ENCODE measurements around the gene DBP.
"Not testable (repeated sequence)": the region's sequence is repeated elsewhere in the genome, so short reads cannot be mapped to it uniquely, and the experiment has no call there.

The DBP gene

DNA sequence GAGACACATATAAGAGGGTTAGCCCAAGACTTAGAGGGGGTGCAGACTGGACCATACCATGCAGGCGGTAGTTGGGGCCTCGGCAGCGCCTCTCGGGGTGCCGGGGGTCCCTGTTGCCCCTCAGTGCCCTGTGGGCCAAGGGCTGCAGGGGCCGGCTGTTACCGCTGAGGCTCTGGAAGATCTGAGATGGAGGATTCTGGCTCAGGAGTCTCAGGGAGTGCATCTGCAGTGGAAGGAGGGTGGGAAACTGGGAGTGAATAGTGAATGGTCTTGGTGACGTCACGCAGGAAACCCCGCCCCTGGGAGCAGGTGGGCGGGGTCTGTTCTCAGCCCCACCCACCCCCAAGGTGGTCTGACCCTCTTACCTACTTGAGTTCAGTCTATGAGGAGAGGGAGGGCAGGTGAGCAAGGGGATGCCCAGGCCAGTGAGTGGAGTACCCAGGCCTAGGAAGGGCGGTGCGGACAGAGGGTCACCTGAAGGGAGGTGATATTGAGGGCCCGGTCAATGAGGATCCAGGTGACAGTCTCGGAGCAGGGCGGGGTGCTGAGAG lies 1.7 kb upstream of the DBP start:
- no peak for DNase-seq

GRCh38 chr19:48637948-48638830 lies 1.0 kb upstream of the DBP start:
- peak; percentile 74 for DNase-seq

- DNase-seq = peak; percentile 99
Observed at GRCh38 chr19:48637449-48637947, 319 bp upstream of the DBP start.

- DNase-seq = no peak
Observed at GRCh38 chr19:48635966-48636858, 967 bp downstream of the DBP start.

DNA sequence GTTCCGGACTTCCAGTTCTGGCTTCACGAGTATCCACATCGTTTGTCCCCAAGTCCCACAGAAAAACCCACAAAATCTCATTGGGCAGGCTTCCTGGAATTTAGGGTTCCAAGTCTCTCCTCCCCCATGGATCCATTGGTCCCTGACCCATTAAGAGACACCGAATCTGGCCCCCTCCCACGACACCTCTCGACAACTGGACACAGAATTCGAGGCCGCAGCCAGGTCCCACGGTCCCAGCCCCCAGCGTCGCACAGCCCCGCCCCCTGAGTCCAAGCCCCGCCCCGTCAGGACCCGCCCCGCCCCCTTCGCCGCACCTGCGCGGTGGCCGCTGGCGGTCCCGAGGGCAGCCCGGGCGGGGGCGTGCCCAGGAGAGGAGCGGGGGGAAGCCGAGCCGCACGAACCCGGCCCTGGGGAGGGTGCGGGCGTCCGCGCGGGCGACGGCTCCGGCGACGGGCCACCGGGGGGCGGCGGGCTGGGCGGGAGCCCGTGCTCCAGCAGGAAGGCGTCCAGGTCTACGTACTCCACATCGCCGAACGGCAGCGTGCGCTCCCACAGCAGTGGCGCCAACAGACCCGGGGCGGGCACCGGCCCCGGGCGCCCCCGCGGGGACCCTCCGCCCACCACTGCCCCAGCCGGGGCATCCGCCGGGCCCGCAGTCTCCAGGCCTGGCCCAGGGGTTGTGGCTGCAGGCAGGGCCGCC lies 1.8 kb downstream of the DBP start:
- DNase-seq = peak; percentile 76

- DNase-seq = peak; percentile 94
Observed at GRCh38 chr19:48634424-48635262, 2.5 kb downstream of the DBP start.

DNA sequence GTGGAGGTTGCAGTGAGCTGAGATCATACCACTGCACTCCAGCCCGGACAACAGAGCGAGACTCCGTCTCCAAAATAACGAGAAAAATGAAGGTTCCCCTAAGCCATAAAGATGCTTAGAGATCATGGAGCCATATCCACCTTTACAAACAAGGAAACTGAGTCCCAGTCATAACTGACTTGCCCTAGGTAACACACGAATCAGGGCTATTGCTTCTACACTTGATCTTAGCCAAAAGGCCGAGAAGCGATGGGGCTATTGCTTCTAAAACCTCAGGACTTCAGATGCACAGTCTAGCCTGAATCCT lies 3.2 kb downstream of the DBP start:
- no peak for DNase-seq

GRCh38 chr19:48633148-48634035 lies 3.8 kb downstream of the DBP start:
- DNase-seq = no peak

GRCh38 chr19:48632692-48633147 lies 4.5 kb downstream of the DBP start:
- no peak for DNase-seq

GRCh38 chr19:48632286-48632685 lies 4.9 kb downstream of the DBP start:
- DNase-seq = not testable (repeated sequence)

DNA sequence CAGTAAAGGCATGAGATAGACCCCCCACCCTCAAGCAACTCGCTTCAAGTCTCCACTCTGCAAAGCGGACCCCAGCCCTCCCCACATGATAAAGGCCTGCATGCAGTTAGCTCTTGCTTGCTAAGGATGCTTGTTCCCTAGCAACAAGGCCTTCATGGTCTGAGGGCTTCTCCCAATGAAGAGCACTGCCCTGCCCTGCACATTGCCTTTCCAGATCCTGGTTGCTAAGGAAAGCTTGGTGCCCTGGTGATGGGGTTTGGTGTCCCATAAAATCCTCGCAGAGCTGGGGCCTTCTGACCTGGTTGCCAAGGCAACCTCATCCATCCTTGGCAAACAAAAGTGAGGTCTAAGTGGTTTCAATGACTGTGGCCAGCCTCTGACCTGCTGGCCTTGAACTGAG lies 6.0 kb downstream of the DBP start:
- no peak for DNase-seq

DNA sequence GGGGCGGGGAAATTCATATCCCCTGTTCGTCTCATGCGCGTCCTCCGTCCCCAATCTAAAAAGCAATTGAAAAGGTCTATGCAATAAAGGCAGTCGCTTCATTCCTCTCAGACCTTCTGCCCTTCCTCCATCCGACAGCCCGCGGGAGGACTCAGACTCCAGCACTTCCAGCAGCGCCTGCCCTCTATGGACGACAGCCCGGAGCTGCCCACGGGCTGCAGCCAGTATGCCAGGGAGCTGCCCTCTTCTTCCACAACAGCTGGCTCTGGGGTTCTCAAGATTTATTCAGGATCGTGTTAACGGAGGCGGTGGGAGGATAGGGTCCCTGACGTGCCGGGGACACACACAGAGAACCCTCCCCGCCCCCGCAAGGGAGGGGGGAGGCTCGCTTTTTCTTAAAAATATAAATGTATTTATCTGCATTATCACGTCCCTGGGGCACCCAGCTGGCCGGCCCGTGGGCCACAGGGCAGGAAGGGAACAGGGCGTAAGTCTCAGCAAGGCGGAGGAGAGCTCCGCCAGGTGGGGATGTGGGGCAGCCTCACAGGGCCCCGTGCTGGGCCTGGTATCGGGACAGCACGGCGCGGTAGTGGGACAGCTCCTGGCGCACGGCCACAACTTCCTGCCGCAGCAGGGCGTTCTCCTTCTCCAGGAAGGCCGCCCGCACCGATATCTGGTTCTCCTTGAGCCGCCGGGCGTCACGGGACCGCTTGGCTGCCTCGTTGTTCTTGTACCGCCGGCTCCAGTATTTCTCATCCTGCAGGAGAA lies 6.7 kb downstream of the DBP start:
- DNase-seq = no peak

GRCh38 chr19:48629599-48630295 lies 7.4 kb downstream of the DBP start:
- DNase-seq = no peak

DNA sequence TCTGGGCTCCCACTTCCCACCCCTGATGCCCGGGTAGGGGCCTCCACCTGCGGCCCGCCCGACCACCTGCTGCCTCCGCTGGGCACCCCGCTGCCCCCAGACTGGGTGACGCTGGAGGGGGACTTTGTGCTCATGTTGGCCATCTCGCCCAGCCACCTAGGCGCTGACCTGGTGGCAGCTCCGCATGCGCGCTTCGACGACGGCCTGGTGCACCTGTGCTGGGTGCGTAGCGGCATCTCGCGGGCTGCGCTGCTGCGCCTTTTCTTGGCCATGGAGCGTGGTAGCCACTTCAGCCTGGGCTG lies 7.9 kb downstream of the DBP start:
- DNase-seq = no peak

- DNase-seq = no peak
Observed at GRCh38 chr19:48628486-48629296, 8.5 kb downstream of the DBP start.

DNA sequence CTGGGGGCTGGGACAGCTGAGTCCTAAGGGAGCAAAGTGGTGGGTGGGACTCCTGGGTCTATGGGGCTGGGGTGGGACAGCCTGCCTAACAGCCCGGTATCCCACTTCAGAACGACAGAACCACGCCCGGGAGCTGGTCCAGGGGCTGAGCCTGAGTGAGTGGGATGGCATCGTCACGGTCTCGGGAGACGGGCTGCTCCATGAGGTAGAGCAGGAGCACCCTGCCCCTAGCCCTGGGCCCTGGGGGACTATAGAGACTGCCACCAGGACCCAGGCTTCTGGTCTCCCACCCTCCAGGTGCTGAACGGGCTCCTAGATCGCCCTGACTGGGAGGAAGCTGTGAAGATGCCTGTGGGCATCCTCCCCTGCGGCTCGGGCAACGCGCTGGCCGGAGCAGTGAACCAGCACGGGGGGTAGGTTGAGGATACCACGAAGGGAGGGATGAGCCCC lies 9.3 kb downstream of the DBP start:
- no peak for DNase-seq

GRCh38 chr19:48627201-48627864 lies 9.8 kb downstream of the DBP start:
- no peak for DNase-seq

DNA sequence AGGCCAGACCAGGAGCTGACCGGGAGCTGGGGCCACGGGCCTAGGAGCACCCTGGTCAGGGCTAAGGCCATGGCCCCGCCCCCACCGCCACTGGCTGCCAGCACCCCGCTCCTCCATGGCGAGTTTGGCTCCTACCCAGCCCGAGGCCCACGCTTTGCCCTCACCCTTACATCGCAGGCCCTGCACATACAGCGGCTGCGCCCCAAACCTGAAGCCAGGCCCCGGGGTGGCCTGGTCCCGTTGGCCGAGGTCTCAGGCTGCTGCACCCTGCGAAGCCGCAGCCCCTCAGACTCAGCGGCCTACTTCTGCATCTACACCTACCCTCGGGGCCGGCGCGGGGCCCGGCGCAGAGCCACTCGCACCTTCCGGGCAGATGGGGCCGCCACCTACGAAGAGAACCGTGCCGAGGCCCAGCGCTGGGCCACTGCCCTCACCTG lies 11.3 kb downstream of the DBP start:
- no peak for DNase-seq
